Breast epithelium (tissue), 3 donors: ENCODE data around the gene ZBTB37.

ENCODE experiments used
- CTCF ChIP-seq, 3 donors: fragments of 450-650 bp; IDR thresholded peaks; one replicate each; pipeline ENCODE4 v1.5.1; 2016 to 2017; ENCODE audit warnings: antibody characterized with exemption in 3 of 3, mild to moderate bottlenecking in 3 of 3, moderate library complexity in 3 of 3
- POLR2A ChIP-seq: fragments of 450-650 bp; IDR thresholded peaks from one replicate; pipeline ENCODE4 v1.6.1; 2016; ENCODE audit warnings: antibody characterized with exemption, mild to moderate bottlenecking, moderate library complexity
- POLR2AphosphoS5 ChIP-seq, 3 donors: sonication (generic); formaldehyde crosslinking; IDR thresholded peaks; one replicate each; pipeline ENCODE4 v1.6.1; 2017; ENCODE audit warnings: antibody characterized with exemption in 3 of 3

GRCh38 chr1:173864179-173864867 is 3.9 kb upstream of the ZBTB37 start:
- TF ChIP-seq POLR2A, result no peak
- no peak for TF ChIP-seq POLR2AphosphoS5 (IDR thresholded peaks at IDR 0.05)
- no peak for TF ChIP-seq CTCF (IDR thresholded peaks at IDR 0.05)
